Endothelial cell of umbilical vein (primary cell): ENCODE results near the gene RNF6.

Experiments used
- JUN ChIP-seq: IDR thresholded peaks from 2 replicates; pipeline ENCODE4 v1.6.1; 2011; ENCODE audit warnings: borderline replicate concordance, low read depth; ENCODE audit not compliant: insufficient read length, insufficient read depth
- TF ChIP-seq, protein P1 (sequence below), 2 donors: IDR thresholded peaks; 1 replicate in 1 of 2; 2 replicates in 1 of 2; pipeline ENCODE4 v1.5.1; 2011; ENCODE audit warnings: low read length in 2 of 2, mild to moderate bottlenecking in 2 of 2, moderate library complexity in 2 of 2, control low read depth in 1 of 2, inconsistent platforms in 1 of 2, low read depth in 1 of 2; ENCODE audit not compliant: insufficient read depth in 1 of 2; ENCODE audit errors: extremely low read depth in 1 of 2

GRCh38 chr13:26253787-26254582 lies 31.9 kb upstream of the RNF6 start, which contains the start of gene CDK8:
- no peak for TF ChIP-seq JUN
- TF ChIP-seq, protein P1, sequence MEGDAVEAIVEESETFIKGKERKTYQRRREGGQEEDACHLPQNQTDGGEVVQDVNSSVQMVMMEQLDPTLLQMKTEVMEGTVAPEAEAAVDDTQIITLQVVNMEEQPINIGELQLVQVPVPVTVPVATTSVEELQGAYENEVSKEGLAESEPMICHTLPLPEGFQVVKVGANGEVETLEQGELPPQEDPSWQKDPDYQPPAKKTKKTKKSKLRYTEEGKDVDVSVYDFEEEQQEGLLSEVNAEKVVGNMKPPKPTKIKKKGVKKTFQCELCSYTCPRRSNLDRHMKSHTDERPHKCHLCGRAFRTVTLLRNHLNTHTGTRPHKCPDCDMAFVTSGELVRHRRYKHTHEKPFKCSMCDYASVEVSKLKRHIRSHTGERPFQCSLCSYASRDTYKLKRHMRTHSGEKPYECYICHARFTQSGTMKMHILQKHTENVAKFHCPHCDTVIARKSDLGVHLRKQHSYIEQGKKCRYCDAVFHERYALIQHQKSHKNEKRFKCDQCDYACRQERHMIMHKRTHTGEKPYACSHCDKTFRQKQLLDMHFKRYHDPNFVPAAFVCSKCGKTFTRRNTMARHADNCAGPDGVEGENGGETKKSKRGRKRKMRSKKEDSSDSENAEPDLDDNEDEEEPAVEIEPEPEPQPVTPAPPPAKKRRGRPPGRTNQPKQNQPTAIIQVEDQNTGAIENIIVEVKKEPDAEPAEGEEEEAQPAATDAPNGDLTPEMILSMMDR (IDR thresholded peaks at IDR 0.05; ENCODE audit: extremely low read depth in 1 of 2, insufficient read depth in 1 of 2, low read depth in 1 of 2, low read length in 2 of 2) = no peak
